Astrocyte of the spinal cord (primary cell): Measurements from ENCODE around the gene RPGRIP1L.

Experiments
- DNase-seq: peaks from one replicate; pipeline ENCODE4 v3.0.0; 2011; ENCODE audit warnings: low read depth, low spot score
- H3K4me3 ChIP-seq: 2 replicates; pipeline ENCODE4 v1.5.1; 2011; ENCODE audit warnings: low read depth, mild to moderate bottlenecking, low read length, moderate library complexity
- in situ Hi-C: cut with HindIII; loops from 2 replicates; pipeline ENCODE4 v1.10.0; 2017; ENCODE audit warnings: low sequenced_read_pairs
- TF ChIP-seq, protein P1 (sequence below): IDR thresholded peaks from 2 replicates; pipeline ENCODE4 v1.5.1; 2012; ENCODE audit warnings: low read depth, mild to moderate bottlenecking, low read length, inconsistent platforms

RPGRIP1L gene

DNA sequence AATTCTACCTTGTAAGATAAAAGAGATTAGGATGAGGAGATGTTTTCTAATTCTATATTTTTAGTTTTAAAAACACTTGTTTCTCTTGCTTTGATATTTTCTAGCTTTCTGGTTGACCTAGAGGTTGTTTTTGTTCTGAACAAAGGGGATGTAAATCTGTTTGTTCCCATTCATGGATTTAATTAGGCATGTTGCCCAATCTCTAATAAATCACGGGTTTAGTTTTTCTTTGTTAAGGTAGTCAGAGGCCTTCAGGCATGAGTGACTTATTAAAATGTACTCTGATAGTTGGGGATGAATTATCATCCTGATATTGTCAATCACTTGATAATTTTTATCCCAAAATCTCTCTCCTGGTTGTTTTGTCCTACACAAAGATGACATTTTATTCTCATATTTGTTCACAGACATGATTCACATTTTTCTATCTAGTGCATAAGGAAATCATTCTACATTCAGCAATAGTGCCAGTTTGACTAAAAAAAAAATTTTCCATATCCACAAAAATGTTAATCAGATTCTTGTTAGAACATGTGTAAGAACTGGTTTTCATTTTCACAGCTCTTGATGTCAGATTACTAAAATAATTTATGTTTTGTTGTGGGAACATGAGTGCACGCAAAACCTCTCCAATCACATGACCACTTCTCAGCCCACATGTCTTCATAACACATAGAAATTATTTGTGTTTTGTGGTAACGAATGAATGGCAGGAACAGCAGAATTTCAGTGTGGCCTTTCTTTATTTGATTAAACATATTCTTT, 105.0 kb downstream of the RPGRIP1L start:
- in situ Hi-C loops: no loop called here
- H3K4me3 ChIP-seq: no peak overlapping the region
- TF ChIP-seq, protein P1, sequence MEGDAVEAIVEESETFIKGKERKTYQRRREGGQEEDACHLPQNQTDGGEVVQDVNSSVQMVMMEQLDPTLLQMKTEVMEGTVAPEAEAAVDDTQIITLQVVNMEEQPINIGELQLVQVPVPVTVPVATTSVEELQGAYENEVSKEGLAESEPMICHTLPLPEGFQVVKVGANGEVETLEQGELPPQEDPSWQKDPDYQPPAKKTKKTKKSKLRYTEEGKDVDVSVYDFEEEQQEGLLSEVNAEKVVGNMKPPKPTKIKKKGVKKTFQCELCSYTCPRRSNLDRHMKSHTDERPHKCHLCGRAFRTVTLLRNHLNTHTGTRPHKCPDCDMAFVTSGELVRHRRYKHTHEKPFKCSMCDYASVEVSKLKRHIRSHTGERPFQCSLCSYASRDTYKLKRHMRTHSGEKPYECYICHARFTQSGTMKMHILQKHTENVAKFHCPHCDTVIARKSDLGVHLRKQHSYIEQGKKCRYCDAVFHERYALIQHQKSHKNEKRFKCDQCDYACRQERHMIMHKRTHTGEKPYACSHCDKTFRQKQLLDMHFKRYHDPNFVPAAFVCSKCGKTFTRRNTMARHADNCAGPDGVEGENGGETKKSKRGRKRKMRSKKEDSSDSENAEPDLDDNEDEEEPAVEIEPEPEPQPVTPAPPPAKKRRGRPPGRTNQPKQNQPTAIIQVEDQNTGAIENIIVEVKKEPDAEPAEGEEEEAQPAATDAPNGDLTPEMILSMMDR: no peak
- DNase-seq: no peak

DNA sequence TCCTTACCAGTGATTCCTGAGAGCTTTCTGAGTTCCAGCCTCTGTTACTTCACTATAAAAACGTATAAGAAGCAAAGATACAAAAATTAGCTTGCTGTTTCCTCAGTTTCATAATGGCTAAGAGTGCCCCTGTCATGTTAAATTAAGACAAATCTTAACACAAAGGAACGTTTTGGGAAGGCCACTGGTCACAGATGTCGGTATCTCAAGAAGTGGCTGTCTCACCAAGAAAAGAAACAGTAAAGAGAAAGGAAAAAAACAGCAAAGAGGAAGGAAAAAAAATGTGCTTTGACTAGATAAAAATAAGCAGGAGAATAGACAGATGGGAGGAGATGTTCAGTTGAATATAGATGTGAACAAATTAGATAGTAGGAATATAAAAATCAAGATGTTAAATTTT, 105.9 kb downstream of the RPGRIP1L start:
- in situ Hi-C loops: no loop called here
- DNase-seq: no peak
- TF ChIP-seq, protein P1: no peak
- no peak overlapping the region for H3K4me3 ChIP-seq

GRCh38 chr16:53588081-53588648, 115.5 kb downstream of the RPGRIP1L start:
- DNase-seq: no peak
- H3K4me3 ChIP-seq: no peak overlapping the region
- TF ChIP-seq, protein P1: no peak
- in situ Hi-C loops: no loop called here

DNA sequence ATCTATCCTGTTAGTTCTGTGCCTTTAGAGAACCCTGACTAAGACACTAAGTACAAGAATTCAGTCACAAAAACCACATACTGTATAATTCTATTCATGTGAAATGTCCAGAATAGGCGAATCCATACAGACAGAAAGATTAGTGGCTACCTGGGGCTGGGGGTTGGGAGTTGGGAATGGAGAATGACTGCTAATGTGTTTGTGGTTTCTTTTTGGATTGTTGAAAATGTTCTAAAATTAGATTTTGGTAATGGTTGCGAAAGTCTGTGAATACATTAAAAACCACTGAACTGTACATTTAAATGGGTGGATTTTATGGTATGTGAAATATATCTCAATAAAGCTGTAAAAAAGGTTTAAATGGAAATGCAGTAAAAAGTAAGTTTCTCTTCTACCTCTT, 120.3 kb downstream of the RPGRIP1L start:
- H3K4me3 ChIP-seq: no peak overlapping the region
- TF ChIP-seq, protein P1: no peak
- in situ Hi-C loops: no loop called here
- DNase-seq: no peak

- no peak overlapping the region for H3K4me3 ChIP-seq
- TF ChIP-seq, protein P1: no peak
- in situ Hi-C loops: no loop called here
- no peak for DNase-seq
These were observed 121.9 kb downstream of the RPGRIP1L start for GRCh38 chr16:53581784-53582183.

DNA sequence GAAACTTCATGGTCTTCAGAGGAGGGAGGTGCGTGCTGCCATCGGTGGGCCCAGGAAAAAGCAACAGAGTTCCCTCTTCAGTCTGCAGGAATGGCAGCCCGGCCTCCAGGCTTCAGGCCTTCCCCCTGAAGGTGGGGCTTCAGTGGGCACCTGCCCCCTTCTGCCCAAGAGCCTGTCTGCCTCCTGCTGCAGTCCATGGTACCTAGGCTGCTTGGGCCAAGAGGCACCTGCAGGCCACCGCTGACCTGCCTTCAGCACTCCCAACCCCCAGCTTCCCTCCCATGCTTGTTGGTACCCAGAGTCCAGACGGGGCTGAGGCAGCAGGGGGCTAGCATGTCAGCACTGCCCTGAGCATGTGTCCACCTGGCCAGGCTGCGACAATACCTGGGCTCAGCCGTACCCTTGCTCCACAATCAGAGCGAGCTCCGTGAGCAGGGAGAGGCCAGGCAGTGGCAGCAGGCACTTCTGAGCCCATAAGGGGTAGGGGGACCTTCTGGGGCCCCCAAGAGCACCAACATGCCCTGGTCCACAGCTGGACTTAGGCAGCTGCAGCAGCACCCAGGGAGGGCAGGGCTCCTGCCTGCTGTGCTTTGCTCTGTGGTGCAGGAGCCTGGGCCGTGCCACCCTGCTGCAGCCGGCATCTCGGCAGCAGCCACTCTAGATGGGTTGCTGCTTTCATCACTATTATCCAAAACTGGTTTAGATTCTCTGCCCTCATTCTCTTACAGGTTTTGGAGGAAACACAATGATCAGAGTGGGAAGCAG, 123.4 kb downstream of the RPGRIP1L start:
- TF ChIP-seq, protein P1: no peak
- H3K4me3 ChIP-seq: no peak overlapping the region
- in situ Hi-C loops: no loop called here
- no peak for DNase-seq
